Epithelial cell of proximal tubule (primary cell): ENCODE data around the gene GINS2. TPM values are rescaled to one million over a fixed set of nuclear protein-coding genes. Genes with fewer than 3 reads are reported as not detected.

Source experiments
- DNase-seq: peaks from one replicate; pipeline ENCODE4 v3.0.0-alpha.2; 2011; ENCODE audit warnings: low read depth
- H3K4me3 ChIP-seq: 2 replicates; pipeline ENCODE4 v1.5.1; 2011; ENCODE audit warnings: low read depth, mild to moderate bottlenecking, low read length
- CTCF ChIP-seq: conservative IDR thresholded peaks from 2 replicates; pipeline ENCODE4 v1.5.1; 2012; ENCODE audit warnings: low read depth, mild to moderate bottlenecking, low read length
- total RNA-seq: library from RNA; depleted of rRNA; stranded (reverse); fragments of >200 nt; gene quantifications from 2 replicates; pipeline ENCODE4 v1.2.3, GENCODE V29; 2015

Gene GINS2
- total RNA-seq, 1 donor from 2014 or later, result 40.2 TPM

- no peak for TF ChIP-seq CTCF
- no peak for DNase-seq
- no peak overlapping the region for H3K4me3 ChIP-seq
These were observed 44.5 kb upstream of the GINS2 start for GRCh38 chr16:85733155-85733838.

GRCh38 chr16:85731179-85731578, 42.4 kb upstream of the GINS2 start:
- H3K4me3 ChIP-seq, result no peak overlapping the region
- no peak for TF ChIP-seq CTCF
- no peak for DNase-seq

- no peak for DNase-seq
- H3K4me3 ChIP-seq, result no peak overlapping the region
- TF ChIP-seq CTCF, result no peak
These were observed 41.4 kb upstream of the GINS2 start for GRCh38 chr16:85730186-85730465.

GRCh38 chr16:85729452-85730185, 40.9 kb upstream of the GINS2 start:
- no peak for TF ChIP-seq CTCF
- no peak overlapping the region for H3K4me3 ChIP-seq
- DNase-seq, result no peak

- peak; percentile 34 for TF ChIP-seq CTCF
- no peak for DNase-seq
- H3K4me3 ChIP-seq, result no peak overlapping the region
These were observed 40.1 kb upstream of the GINS2 start for GRCh38 chr16:85728879-85729278.

- TF ChIP-seq CTCF, result no peak
- no peak for DNase-seq
- H3K4me3 ChIP-seq, result no peak overlapping the region
These were observed 36.2 kb upstream of the GINS2 start for GRCh38 chr16:85724936-85725335.
